Vagina (tissue), 2 donors: ENCODE results near the gene MYO1F.

Experiments used
- CTCF ChIP-seq, 3 experiments: fragments of 450-650 bp in 2 of 3; fragments of 200-600 bp in 1 of 3; sonication (generic) in 1 of 3; IDR thresholded peaks; one replicate each; pipeline ENCODE4 v1.5.1; 2017 to 2019; ENCODE audit warnings: antibody characterized with exemption in 3 of 3, mild to moderate bottlenecking in 2 of 3, moderate library complexity in 2 of 3
- POLR2A ChIP-seq, 2 donors: fragments of 450-650 bp; IDR thresholded peaks; one replicate each; pipeline ENCODE4 v1.6.1; 2017; ENCODE audit warnings: antibody characterized with exemption in 2 of 2, mild to moderate bottlenecking in 2 of 2, moderate library complexity in 2 of 2
- POLR2AphosphoS5 ChIP-seq, 2 donors: sonication (generic); formaldehyde crosslinking; IDR thresholded peaks; one replicate each; pipeline ENCODE4 v1.9.0; 2017; ENCODE audit warnings: antibody characterized with exemption in 2 of 2, mild to moderate bottlenecking in 2 of 2, low read depth in 1 of 2; ENCODE audit not compliant: insufficient read depth in 1 of 2

- TF ChIP-seq POLR2AphosphoS5 (IDR thresholded peaks at IDR 0.05; ENCODE audit: insufficient read depth in 1 of 2, low read depth in 1 of 2) (no peak), CTCF (IDR thresholded peaks at IDR 0.05) (no peak), POLR2A (IDR thresholded peaks at IDR 0.05) (no peak)
Observed at GRCh38 chr19:8605514-8605913, 28.3 kb upstream of the MYO1F start.
